Kidney (tissue), 14 donors: ENCODE measurements around the gene TMEM181. TPM values are rescaled to one million over a fixed set of nuclear protein-coding genes. Genes with fewer than 3 reads are reported as not detected.

Source experiments
- DNase-seq, 5 donors: peaks; one replicate each; pipeline ENCODE4 v3.0.0-alpha.2; 2013 to 2020
- FAIRE-seq: peaks from 2 replicates; lab custom pipeline; 2012; peaks lifted over from hg19 to GRCh38; lab: Jason Lieb, UNC
- H3K27ac ChIP-seq, 2 donors: one replicate each; pipeline ENCODE4 v1.7.0; 2013; ENCODE audit warnings: low read depth in 2 of 2, low read length in 2 of 2, inconsistent platforms in 1 of 2
- H3K27me3 ChIP-seq: one replicate; pipeline ENCODE4 v1.7.1; 2013; ENCODE audit warnings: low read length, inconsistent platforms; ENCODE audit not compliant: control insufficient read depth, insufficient read depth
- H3K36me3 ChIP-seq, 3 donors: one replicate each; pipeline versions ENCODE4 v1.7.0 to v1.7.1; 2013; ENCODE audit warnings: low read length in 3 of 3, control low read depth in 1 of 3, inconsistent platforms in 1 of 3; ENCODE audit not compliant: insufficient read depth in 3 of 3, control insufficient read depth in 2 of 3
- H3K4me1 ChIP-seq, 3 donors: one replicate each; pipeline versions ENCODE4 v1.7.0 to v1.7.1; 2013; ENCODE audit warnings: low read length in 3 of 3, inconsistent platforms in 1 of 3, low read depth in 1 of 3; ENCODE audit not compliant: control insufficient read depth in 2 of 3, insufficient read depth in 2 of 3
- H3K4me3 ChIP-seq, 3 donors: one replicate each; pipeline versions ENCODE4 v1.7.0 to v1.8.1; 2013; ENCODE audit warnings: low read length in 3 of 3, control low read depth in 1 of 3, inconsistent platforms in 1 of 3
- H3K9ac ChIP-seq, 3 donors: one replicate each; pipeline versions ENCODE4 v1.7.0 to v1.7.1; 2013; ENCODE audit warnings: low read length in 3 of 3, control low read depth in 1 of 3, inconsistent platforms in 1 of 3
- H3K9me3 ChIP-seq, 3 donors: one replicate each; pipeline versions ENCODE4 v1.7.0 to v1.7.1; 2013; ENCODE audit warnings: low read length in 3 of 3, control low read depth in 1 of 3, inconsistent platforms in 1 of 3; ENCODE audit not compliant: control insufficient read depth in 2 of 3, insufficient read depth in 1 of 3
- intact Hi-C: fragments of 100-400 bp; cut with DNase I; formaldehyde crosslinking; loops from one replicate; pipeline ENCODE4 v1.11.1; 2022
- polyA plus RNA-seq: library from polyadenylated mRNA; stranded (reverse); fragments of 350-450 nt; fragmentation: Illumina TruSeq; extraction: RNeasy Lipid Tissue Mini Kit (QIAGEN cat#74804); gene quantifications from one replicate; pipeline ENCODE4 v1.2.3, GENCODE V29; 2014; ENCODE audit warnings: low read depth, low replicate concordance; ENCODE audit not compliant: insufficient read depth
- total RNA-seq: library from RNA; stranded (reverse); fragmentation: NEBNext Ultra II Directional; extraction: Animal tissue kit (Norgen Biotek cat#: 25700); gene quantifications from one replicate; pipeline ENCODE4 v1.2.1, GENCODE V29; 2021
- TF ChIP-seq, protein P1 (sequence below): IDR thresholded peaks from 3 replicates; pipeline ENCODE4 v1.5.1; 2012; ENCODE audit warnings: mild to moderate bottlenecking, moderate library complexity, borderline replicate concordance; ENCODE audit not compliant: insufficient read depth; ENCODE audit errors: extremely low read depth
- donor health status: control.
- donor health status: control.
- donor health status: control.
- donor health status: control.
- donor health status: control.
- donor health status: DM: yes; HTN: yes; CAD: no.
- donor health status: Normal renal cell carcinoma (clear cell type).

Gene TMEM181
- total and polyA plus RNA-seq, 2 donors from 2014 or later, result 6.9 to 19.9 TPM

DNA sequence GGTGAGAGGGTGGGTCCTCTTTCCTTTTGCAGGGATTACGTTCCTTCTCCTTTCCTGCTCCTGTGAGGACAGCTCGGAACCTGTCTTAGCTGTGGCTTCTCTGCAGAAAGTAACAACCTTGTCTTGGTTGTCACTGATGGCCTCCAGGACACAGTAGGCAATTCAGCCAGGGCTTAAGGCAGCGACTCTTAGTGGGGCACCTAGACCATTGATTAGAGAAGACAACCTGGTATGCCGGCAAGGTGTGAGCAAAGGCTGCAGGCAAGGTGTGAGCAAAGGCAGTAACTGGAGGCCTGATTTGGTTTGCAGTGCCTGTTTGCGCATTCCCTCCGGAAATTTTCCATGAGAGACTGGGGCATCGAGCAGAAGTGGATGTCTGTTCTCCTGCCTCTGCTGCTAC lies 47.0 kb downstream of the TMEM181 start:
- H3K9ac ChIP-seq, result no peak overlapping the region
- H3K36me3 ChIP-seq, result peaks cover 2 to 15% (median 4%) of the 10 kb centered on the region in 3 donors
- intact Hi-C loops, result loop anchor here (5.0 kb wide), 1 partner anchor 390 kb away; no protein-coding TSS in a partner anchor
- H3K4me1 ChIP-seq, result peaks cover 0 to 7% (median 3%) of the 10 kb centered on the region in 3 donors
- H3K27ac ChIP-seq, result no peak overlapping the region
- no peaks in the 10 kb centered on the region for H3K9me3 ChIP-seq
- H3K4me3 ChIP-seq, result no peak overlapping the region
- no peaks in the 10 kb centered on the region for H3K27me3 ChIP-seq
- FAIRE-seq (no peak), DNase-seq (no peak)
- TF ChIP-seq, protein P1, sequence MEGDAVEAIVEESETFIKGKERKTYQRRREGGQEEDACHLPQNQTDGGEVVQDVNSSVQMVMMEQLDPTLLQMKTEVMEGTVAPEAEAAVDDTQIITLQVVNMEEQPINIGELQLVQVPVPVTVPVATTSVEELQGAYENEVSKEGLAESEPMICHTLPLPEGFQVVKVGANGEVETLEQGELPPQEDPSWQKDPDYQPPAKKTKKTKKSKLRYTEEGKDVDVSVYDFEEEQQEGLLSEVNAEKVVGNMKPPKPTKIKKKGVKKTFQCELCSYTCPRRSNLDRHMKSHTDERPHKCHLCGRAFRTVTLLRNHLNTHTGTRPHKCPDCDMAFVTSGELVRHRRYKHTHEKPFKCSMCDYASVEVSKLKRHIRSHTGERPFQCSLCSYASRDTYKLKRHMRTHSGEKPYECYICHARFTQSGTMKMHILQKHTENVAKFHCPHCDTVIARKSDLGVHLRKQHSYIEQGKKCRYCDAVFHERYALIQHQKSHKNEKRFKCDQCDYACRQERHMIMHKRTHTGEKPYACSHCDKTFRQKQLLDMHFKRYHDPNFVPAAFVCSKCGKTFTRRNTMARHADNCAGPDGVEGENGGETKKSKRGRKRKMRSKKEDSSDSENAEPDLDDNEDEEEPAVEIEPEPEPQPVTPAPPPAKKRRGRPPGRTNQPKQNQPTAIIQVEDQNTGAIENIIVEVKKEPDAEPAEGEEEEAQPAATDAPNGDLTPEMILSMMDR, result no peak

DNA sequence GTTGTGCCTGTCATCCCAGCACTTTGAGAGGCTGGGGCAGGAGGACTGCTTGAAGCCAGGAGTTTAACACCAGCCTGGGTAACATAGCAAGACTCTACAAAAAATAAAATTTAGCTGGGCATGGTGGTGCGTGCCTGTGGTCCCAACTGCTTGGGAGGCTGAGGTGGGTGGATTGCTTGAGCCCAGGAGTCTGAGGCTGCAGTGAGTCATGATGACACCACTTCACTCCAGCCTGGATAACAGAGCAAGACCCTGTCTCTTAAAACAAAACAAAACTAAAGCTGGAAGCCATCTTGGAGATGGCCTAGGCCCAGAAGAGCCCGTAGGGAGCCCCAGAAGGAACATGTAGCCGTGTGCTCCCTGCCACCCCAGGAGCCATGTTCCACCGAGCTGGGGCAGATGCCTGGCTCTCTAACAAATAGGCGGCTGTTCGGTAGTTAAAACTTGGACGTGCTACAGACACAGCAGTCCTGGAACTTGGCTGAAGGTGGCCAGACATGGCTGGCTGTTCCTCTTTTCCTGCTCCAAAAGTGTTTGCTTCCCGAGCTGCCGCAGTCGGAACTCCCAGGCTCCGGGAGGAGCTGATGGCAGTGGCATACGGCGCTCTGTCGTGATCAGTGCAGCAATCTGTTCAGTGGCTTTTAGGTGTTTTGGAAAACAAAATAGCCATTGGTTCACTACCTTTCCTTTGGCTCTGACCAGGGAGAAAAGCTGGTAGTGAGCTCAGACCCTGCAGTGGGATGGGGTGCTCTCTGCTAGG lies 47.7 kb downstream of the TMEM181 start:
- H3K4me1 ChIP-seq, result peaks cover 0 to 9% (median 3%) of the 10 kb centered on the region in 3 donors
- DNase-seq (no peak), FAIRE-seq (no peak)
- intact Hi-C loops, result loop anchor here (5.0 kb wide), 1 partner anchor 390 kb away; no protein-coding TSS in a partner anchor
- peaks cover 2 to 15% (median 4%) of the 10 kb centered on the region in 3 donors for H3K36me3 ChIP-seq
- H3K9me3 ChIP-seq, result no peaks in the 10 kb centered on the region
- H3K4me3 ChIP-seq, result no peak overlapping the region
- no peaks in the 10 kb centered on the region for H3K27me3 ChIP-seq
- TF ChIP-seq, protein P1, result no peak
- no peak overlapping the region for H3K9ac ChIP-seq
- no peak overlapping the region for H3K27ac ChIP-seq

DNA sequence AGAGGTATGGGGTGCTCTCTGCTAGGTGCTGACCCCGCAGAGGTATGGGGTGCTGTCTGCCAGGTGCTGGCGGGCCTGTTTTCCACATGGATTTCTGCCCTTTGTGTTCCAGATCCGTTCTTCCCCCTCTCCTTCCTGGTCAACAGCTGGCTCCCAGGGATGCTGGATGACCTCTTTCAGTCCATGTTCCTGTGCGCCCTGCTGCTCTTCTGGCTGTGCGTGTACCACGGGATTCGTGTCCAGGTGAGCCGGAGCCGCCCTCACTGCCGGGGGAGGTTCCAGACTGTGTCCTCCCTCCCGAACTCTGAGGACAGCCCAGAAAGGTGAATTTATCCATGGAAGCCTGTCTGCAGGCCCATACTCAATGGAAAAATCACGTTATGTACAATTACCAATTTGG lies 48.3 kb downstream of the TMEM181 start:
- no peak for FAIRE-seq
- no peak for DNase-seq
- Histone ChIP-seq H3K4me1 (peaks cover 0 to 9% (median 3%) of the 10 kb centered on the region in 3 donors), H3K36me3 (peaks cover 2 to 15% (median 4%) of the 10 kb centered on the region in 3 donors), H3K9ac (no peak overlapping the region), H3K4me3 (no peak overlapping the region), H3K27me3 (no peaks in the 10 kb centered on the region), H3K9me3 (no peaks in the 10 kb centered on the region), H3K27ac (no peak overlapping the region)
- intact Hi-C loops, result loop anchor here (5.0 kb wide), 1 partner anchor 391 kb away; no protein-coding TSS in a partner anchor
- TF ChIP-seq, protein P1, result no peak
